Measurements from ENCODE around the gene SHISA7.

The SHISA7 gene

DNA sequence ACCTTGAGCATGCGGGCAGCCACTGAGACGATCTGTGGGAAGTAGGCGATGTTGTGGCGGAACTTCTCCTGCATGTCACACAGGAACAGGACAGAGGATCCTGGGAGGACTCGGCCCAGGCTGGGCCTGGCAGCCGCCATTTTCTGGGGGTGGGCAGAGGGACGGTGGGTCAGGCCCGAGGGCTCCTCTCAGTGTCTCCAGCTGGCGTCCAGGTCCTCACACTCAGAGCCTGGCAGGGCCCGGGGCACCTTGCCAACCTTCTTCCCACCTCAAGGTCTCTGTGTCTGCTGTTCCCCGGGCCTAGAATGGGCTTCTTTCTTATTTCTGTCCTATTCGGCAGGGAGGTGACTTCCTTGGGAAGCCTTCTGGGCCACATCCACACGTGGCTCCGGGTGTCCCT is 13.2 kb upstream of the SHISA7 start:
- TF ChIP-seq, protein P1, sequence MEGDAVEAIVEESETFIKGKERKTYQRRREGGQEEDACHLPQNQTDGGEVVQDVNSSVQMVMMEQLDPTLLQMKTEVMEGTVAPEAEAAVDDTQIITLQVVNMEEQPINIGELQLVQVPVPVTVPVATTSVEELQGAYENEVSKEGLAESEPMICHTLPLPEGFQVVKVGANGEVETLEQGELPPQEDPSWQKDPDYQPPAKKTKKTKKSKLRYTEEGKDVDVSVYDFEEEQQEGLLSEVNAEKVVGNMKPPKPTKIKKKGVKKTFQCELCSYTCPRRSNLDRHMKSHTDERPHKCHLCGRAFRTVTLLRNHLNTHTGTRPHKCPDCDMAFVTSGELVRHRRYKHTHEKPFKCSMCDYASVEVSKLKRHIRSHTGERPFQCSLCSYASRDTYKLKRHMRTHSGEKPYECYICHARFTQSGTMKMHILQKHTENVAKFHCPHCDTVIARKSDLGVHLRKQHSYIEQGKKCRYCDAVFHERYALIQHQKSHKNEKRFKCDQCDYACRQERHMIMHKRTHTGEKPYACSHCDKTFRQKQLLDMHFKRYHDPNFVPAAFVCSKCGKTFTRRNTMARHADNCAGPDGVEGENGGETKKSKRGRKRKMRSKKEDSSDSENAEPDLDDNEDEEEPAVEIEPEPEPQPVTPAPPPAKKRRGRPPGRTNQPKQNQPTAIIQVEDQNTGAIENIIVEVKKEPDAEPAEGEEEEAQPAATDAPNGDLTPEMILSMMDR (conservative IDR thresholded peaks at IDR 0.05; ENCODE audit: low read depth, low read length): no peak
- no peak overlapping the region for H3K4me3 ChIP-seq (ENCODE audit: low read depth, low read length)
- no peak for DNase-seq (ENCODE audit: low read depth)

DNA sequence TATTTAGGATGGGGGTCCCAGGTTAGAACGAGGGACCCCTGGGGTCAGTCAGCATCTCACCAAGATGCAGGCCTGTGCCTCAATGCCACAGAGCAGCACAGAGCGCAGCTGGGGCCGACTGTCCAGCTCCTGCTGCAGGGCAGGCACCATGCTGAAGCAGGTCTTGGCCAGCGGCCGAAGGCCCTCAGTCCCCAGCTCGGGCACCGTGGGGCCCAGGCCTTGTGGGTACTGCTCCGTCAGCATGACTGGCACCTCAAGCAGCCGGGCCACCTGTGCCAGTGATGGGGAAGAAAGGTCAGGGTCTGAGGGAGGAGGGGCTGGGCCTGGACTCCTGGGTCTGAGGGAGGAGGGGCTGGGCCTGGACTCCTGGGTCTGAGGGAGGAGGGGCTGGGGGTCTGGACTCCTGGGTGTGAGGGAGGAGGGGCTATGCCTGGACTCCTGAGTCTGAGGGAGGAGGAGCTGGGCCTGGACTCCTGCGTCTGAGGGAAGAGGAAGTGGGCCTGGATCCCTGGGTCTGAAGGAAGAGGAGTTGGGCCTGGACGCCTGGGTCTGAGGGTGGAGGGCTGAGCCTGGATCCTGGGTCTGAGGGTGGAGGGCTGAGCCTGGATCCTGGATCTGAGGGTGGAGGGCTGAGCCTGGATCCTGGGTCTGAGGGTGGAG is 12.6 kb upstream of the SHISA7 start:
- no peak overlapping the region for H3K4me3 ChIP-seq (ENCODE audit: low read depth, low read length)
- no peak for DNase-seq (ENCODE audit: low read depth)
- TF ChIP-seq, protein P1 (conservative IDR thresholded peaks at IDR 0.05; ENCODE audit: low read depth, low read length): no peak

DNA sequence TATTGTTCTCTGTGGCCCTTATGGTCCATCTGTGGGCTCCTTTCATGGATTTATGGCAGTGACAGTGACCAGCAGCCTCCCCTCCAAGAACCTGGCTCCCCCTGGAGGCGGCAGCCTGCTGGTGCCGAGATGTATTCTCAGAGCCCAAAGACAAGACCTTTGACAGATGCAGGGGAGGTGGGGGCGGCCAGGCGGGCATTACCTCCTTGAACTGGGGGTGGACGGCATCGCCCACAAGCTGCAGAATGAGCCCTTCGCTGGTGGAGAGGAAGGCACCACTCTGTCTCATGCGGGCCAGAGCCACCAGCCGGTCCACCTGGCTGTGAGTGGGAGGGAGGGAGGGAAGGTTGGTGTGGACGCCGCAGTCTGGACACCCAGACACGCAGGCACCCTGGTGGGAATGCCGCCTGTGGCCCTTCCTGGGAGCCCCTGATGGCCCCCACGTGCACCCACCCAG is 11.7 kb upstream of the SHISA7 start:
- TF ChIP-seq, protein P1 (conservative IDR thresholded peaks at IDR 0.05; ENCODE audit: low read depth, low read length): peak; percentile 82
- H3K4me3 ChIP-seq (ENCODE audit: low read depth, low read length): no peak overlapping the region
- peak; percentile 59 for DNase-seq (ENCODE audit: low read depth)

DNA sequence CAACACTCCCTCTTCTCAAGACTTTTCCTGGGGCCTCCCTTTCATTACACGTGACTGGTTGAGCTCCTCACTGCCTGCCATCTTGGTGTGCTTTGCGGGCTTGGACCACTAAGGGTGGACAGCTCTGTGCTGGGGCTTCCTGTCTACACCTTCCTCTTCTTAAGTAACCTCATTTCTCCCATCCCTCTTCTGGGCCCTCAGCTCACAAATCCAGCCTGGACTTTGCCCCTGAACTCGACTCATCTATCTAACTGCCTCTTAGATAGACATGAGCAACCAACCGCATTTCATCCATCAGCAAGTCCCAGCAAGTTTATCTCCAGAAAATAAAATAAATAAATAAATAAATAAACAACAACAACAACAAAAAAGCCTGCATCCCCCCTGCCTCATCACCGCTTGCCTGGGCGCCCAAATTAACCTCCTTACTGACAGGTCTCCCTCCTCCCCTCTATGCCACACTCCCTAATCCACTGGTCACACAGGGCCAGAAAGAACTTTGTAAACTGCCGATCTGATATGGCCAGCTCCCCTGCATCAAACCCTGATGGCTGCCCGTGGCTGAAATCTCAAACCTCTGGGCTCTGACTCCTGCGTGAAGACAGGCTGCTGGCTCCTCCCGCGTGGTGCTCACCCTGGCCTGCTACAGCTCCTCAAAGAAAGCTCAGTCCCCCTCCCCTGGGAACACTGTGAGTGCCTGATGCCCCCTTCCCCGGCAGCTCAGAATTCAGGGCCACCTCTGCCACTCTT is 10.6 kb upstream of the SHISA7 start:
- DNase-seq (ENCODE audit: low read depth): no peak
- TF ChIP-seq, protein P1 (conservative IDR thresholded peaks at IDR 0.05; ENCODE audit: low read depth, low read length): peak; percentile 3
- no peak overlapping the region for H3K4me3 ChIP-seq (ENCODE audit: low read depth, low read length)

DNA sequence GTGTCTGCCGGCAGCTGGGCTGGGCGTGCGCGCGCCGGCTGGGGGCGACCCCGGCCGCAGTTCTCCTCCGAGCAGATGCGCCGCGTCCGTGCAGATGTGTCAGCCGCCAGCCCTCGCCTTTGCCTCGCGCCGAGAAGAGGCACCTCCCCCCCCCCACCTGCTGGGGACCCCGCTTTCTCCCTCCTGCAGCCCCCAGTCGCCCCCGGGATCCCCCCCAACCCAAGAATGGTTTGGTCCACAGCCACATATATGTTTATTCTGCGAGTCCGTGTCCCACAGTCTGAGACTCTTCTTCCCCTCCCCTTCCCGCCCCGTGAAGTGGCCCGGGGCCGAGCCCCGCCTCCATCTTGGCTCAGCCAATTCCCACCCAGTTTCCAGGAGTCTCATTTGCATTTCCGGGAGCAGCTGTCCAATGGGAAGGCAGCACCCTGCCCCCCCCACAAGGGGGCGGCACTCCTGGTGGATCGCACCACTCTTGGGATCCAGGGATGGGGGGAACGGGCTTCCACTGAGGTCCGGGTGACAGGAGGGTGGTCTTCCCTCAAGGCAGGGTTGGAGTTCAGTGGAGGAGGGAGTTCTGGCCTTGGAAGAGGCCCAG is 9.7 kb upstream of the SHISA7 start:
- TF ChIP-seq, protein P1 (conservative IDR thresholded peaks at IDR 0.05; ENCODE audit: low read depth, low read length): peak; percentile 23
- peak overlapping the region; percentile 40 for H3K4me3 ChIP-seq (ENCODE audit: low read depth, low read length)
- peak; percentile 90 for DNase-seq (ENCODE audit: low read depth)

DNA sequence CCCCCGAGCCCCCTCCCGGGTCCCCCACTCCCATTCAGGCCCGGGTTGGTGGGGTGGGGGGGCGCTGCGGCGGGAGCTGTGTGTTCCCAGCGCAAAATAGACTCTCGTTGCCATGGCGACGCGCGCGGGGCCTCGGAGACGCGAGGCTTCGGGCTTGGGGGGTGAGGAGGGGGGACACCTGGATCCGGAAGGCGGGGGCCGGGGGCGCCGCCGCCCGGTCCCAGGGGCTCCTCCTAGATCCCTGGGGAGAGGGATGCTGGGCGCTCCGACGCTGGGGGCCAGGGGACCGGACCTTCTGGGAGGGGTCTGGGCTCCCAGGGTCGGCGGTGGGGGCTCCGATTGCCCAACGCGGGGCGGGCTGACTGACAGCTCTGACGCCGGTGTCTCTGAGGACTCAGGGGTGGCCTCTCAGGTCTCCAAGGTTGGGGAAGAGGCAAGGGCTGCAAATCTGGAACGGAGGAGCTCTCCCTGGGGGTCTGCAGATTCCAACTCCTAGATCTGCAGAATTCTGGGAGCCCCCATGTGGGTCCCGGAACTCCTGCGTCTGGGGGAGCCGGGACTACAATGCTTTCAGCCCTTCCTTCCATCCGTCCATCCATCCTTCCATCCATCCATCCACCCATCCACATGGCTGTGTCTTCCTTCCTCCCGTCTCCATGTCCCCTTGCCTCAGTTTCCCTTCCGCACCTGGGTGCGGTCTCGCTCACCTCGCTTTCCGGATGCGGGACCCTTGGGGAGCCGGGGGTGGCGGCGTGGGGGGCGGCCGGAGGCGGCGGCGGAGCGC is 9.1 kb upstream of the SHISA7 start:
- TF ChIP-seq, protein P1 (conservative IDR thresholded peaks at IDR 0.05; ENCODE audit: low read depth, low read length): no peak
- no peak for DNase-seq (ENCODE audit: low read depth)
- H3K4me3 ChIP-seq (ENCODE audit: low read depth, low read length): peak overlapping the region; percentile 40

Measured in choroid plexus epithelial cell (primary cell).